Measurements from ENCODE around the gene RCN1. TPM values are rescaled to one million over a fixed set of nuclear protein-coding genes. Genes with fewer than 3 reads are reported as not detected.

RCN1 gene
- 343 and 405 TPM in 2 replicates for total RNA-seq

DNA sequence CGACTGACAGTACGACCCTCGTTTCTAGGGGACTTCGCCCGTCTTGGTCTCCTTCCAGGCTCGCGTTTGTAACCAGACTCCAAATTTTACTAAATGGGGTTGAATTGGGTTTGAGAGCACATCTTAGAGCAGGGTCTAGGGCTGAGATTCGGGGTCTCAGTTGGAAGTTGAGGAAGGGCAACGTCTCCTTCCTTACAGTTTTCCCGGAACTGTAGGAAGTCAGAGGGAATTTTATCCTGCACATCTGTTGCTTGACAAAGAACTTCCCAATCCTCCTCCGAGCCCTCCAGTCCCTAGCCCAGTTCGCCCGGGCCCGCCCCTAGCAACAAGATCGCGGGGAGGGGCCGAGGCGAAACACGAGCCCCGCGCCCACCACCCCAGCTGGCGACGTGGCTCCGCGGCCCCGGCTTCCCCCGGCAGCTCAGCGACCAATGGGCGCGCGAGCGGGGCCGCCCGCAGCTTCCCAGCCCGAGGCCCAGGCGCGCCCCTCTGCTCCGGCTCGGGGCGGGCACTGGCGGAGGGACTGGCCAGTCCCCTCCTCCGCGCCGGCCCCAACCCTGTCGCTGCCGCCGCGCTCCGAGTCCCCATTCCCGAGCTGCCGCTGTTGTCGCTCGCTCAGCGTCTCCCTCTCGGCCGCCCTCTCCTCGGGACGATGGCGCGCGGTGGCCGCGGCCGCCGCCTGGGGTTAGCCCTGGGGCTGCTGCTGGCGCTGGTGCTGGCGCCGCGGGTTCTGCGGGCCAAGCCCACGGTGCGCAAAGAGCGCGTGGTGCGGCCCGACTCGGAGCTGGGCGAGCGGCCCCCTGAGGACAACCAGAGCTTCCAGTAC is at the start of gene RCN1:
RCN1 (plus strand) TSS at position 530 of the 826 bp plus-strand sequence; CDS start at position 653, 123 bp downstream.
- TF ChIP-seq, protein P1, sequence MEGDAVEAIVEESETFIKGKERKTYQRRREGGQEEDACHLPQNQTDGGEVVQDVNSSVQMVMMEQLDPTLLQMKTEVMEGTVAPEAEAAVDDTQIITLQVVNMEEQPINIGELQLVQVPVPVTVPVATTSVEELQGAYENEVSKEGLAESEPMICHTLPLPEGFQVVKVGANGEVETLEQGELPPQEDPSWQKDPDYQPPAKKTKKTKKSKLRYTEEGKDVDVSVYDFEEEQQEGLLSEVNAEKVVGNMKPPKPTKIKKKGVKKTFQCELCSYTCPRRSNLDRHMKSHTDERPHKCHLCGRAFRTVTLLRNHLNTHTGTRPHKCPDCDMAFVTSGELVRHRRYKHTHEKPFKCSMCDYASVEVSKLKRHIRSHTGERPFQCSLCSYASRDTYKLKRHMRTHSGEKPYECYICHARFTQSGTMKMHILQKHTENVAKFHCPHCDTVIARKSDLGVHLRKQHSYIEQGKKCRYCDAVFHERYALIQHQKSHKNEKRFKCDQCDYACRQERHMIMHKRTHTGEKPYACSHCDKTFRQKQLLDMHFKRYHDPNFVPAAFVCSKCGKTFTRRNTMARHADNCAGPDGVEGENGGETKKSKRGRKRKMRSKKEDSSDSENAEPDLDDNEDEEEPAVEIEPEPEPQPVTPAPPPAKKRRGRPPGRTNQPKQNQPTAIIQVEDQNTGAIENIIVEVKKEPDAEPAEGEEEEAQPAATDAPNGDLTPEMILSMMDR (IDR thresholded peaks at IDR 0.05; ENCODE audit: extremely low read depth, low read depth, low read length) = no peak
- DNase-seq (ENCODE audit: insufficient read length, low spot score, missing footprints) = peak; percentile 95
- peaks cover 10% of the 10 kb centered on the region for H3K36me3 ChIP-seq (ENCODE audit: insufficient read depth, low read length)

GRCh38 chr11:32043737-32044136 is 47.1 kb upstream of the RCN1 start:
- Histone ChIP-seq H3K4me1 (ENCODE audit: insufficient read depth, low read length) (no peaks in the 10 kb centered on the region), H3K27me3 (ENCODE audit: insufficient read depth, low read length) (no peaks in the 10 kb centered on the region), H3K4me3 (ENCODE audit: insufficient read depth, low read length) (no peak overlapping the region), H2AFZ (ENCODE audit: low read length) (no peak overlapping the region), H3K9me3 (ENCODE audit: low read depth, low read length) (no peaks in the 10 kb centered on the region), H3K36me3 (ENCODE audit: insufficient read depth, low read length) (no peaks in the 10 kb centered on the region), H3K79me2 (ENCODE audit: insufficient read depth, low read length) (no peaks in the 10 kb centered on the region), H3K4me2 (ENCODE audit: insufficient read depth, low read length) (no peak overlapping the region), H4K20me1 (ENCODE audit: insufficient read depth, low read length) (no peaks in the 10 kb centered on the region), H3K27ac (ENCODE audit: low read depth, low read length) (no peak overlapping the region)
- TF ChIP-seq, protein P1 (IDR thresholded peaks at IDR 0.05; ENCODE audit: extremely low read depth, low read depth, low read length) = no peak
- DNase-seq (ENCODE audit: insufficient read length, low spot score, missing footprints) = no peak

More for the DNA sequence above, at the start of gene RCN1:
- no peaks in the 10 kb centered on the region for H3K27me3 ChIP-seq (ENCODE audit: insufficient read depth, low read length)
- peaks cover 34% of the 10 kb centered on the region for H4K20me1 ChIP-seq (ENCODE audit: insufficient read depth, low read length)
- H3K79me2 ChIP-seq (ENCODE audit: insufficient read depth, low read length) = peaks cover 46% of the 10 kb centered on the region
- H3K4me3 ChIP-seq (ENCODE audit: insufficient read depth, low read length) = peak within 1 kb of the TSS; percentile 89
- H3K4me2 ChIP-seq (ENCODE audit: insufficient read depth, low read length) = peak within 1 kb of the TSS; percentile 89
- H3K4me1 ChIP-seq (ENCODE audit: insufficient read depth, low read length) = peaks cover 51% of the 10 kb centered on the region
- peak within 1 kb of the TSS; percentile 93 for H3K27ac ChIP-seq (ENCODE audit: low read depth, low read length)
- peak within 1 kb of the TSS; percentile 49 for H2AFZ ChIP-seq (ENCODE audit: low read length)
- H3K9me3 ChIP-seq (ENCODE audit: low read depth, low read length) = no peaks in the 10 kb centered on the region

DNA sequence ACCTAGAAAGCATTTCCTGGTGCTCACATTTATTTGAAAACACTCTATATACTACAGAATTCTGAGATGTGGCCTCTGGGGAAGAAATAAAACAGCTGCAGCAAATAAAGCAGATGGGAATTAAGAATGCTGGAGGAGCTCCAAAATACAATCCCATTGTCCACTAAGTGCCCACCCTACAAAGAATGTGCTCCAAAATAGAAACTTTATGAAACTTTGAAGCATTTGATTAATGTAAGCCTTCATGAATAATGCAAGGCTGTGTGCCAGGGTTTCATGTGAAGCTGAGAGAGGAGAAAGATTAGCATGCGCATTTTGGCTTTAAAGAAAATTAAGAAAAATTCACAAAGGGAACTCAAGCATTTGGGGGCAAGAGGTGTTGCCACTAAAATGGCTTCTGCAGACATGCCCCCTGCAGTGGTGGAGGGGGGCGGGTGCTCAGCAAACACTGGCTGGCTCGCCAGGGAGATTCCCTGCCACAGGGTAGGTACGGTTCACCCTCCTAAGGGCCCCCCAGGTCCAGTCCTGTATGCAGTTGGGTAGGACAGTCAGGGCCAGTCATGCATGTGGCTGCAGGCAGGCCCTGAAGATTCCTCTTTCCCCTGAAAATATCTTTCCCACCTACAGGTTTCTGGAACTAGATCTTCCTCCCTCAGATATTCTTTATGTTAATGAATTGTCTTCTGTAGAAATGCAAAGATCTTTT is 46.6 kb upstream of the RCN1 start:
- TF ChIP-seq, protein P1 (IDR thresholded peaks at IDR 0.05; ENCODE audit: extremely low read depth, low read depth, low read length) = no peak
- peak; percentile 14 for DNase-seq (ENCODE audit: insufficient read length, low spot score, missing footprints)
- no peak overlapping the region for H3K4me3 ChIP-seq (ENCODE audit: insufficient read depth, low read length)
- no peak overlapping the region for H3K4me2 ChIP-seq (ENCODE audit: insufficient read depth, low read length)
- H3K36me3 ChIP-seq (ENCODE audit: insufficient read depth, low read length) = no peaks in the 10 kb centered on the region
- H3K27me3 ChIP-seq (ENCODE audit: insufficient read depth, low read length) = no peaks in the 10 kb centered on the region
- H2AFZ ChIP-seq (ENCODE audit: low read length) = no peak overlapping the region
- H4K20me1 ChIP-seq (ENCODE audit: insufficient read depth, low read length) = no peaks in the 10 kb centered on the region
- H3K27ac ChIP-seq (ENCODE audit: low read depth, low read length) = no peak overlapping the region
- no peaks in the 10 kb centered on the region for H3K9me3 ChIP-seq (ENCODE audit: low read depth, low read length)
- no peaks in the 10 kb centered on the region for H3K4me1 ChIP-seq (ENCODE audit: insufficient read depth, low read length)
- no peaks in the 10 kb centered on the region for H3K79me2 ChIP-seq (ENCODE audit: insufficient read depth, low read length)

- no peak overlapping the region for H2AFZ ChIP-seq (ENCODE audit: low read length)
- no peaks in the 10 kb centered on the region for H3K79me2 ChIP-seq (ENCODE audit: insufficient read depth, low read length)
- H4K20me1 ChIP-seq (ENCODE audit: insufficient read depth, low read length) = no peaks in the 10 kb centered on the region
- no peak overlapping the region for H3K4me3 ChIP-seq (ENCODE audit: insufficient read depth, low read length)
- H3K4me1 ChIP-seq (ENCODE audit: insufficient read depth, low read length) = no peaks in the 10 kb centered on the region
- H3K27ac ChIP-seq (ENCODE audit: low read depth, low read length) = no peak overlapping the region
- H3K4me2 ChIP-seq (ENCODE audit: insufficient read depth, low read length) = no peak overlapping the region
- H3K36me3 ChIP-seq (ENCODE audit: insufficient read depth, low read length) = no peaks in the 10 kb centered on the region
- no peaks in the 10 kb centered on the region for H3K27me3 ChIP-seq (ENCODE audit: insufficient read depth, low read length)
- TF ChIP-seq, protein P1 (IDR thresholded peaks at IDR 0.05; ENCODE audit: extremely low read depth, low read depth, low read length) = no peak
- DNase-seq (ENCODE audit: insufficient read length, low spot score, missing footprints) = no peak
- H3K9me3 ChIP-seq (ENCODE audit: low read depth, low read length) = no peaks in the 10 kb centered on the region
These were observed 45.4 kb upstream of the RCN1 start for GRCh38 chr11:32045456-32045855.
